Duodenal mucosa (tissue), 2 donors: ENCODE data around the gene MAS1L.

Experiments
- H3K27ac ChIP-seq: one replicate; pipeline ENCODE4 v1.7.0; 2013; ENCODE audit warnings: low read depth, low read length
- H3K27me3 ChIP-seq, 2 donors: one replicate each; pipeline ENCODE4 v1.7.0; 2013; ENCODE audit warnings: low read length in 2 of 2, control low read depth in 1 of 2; ENCODE audit not compliant: insufficient read depth in 2 of 2, control insufficient read depth in 1 of 2
- H3K36me3 ChIP-seq, 2 donors: one replicate each; pipeline ENCODE4 v1.7.0; 2013; ENCODE audit warnings: low read length in 2 of 2, control low read depth in 1 of 2; ENCODE audit not compliant: insufficient read depth in 2 of 2, control insufficient read depth in 1 of 2
- H3K4me1 ChIP-seq, 2 donors: one replicate each; pipeline ENCODE4 v1.7.0; 2013; ENCODE audit warnings: low read length in 2 of 2, control low read depth in 1 of 2; ENCODE audit not compliant: insufficient read depth in 2 of 2, control insufficient read depth in 1 of 2
- H3K4me3 ChIP-seq, 2 donors: one replicate each; pipeline ENCODE4 v1.7.0; 2013; ENCODE audit warnings: low read length in 2 of 2, low read depth in 1 of 2
- H3K9ac ChIP-seq, 2 donors: one replicate each; pipeline ENCODE4 v1.7.0; 2013; ENCODE audit warnings: low read length in 2 of 2, low read depth in 1 of 2
- H3K9me3 ChIP-seq, 2 donors: one replicate each; pipeline ENCODE4 v1.7.0; 2013; ENCODE audit warnings: low read length in 2 of 2, control low read depth in 1 of 2; ENCODE audit not compliant: control insufficient read depth in 1 of 2

The MAS1L gene

DNA sequence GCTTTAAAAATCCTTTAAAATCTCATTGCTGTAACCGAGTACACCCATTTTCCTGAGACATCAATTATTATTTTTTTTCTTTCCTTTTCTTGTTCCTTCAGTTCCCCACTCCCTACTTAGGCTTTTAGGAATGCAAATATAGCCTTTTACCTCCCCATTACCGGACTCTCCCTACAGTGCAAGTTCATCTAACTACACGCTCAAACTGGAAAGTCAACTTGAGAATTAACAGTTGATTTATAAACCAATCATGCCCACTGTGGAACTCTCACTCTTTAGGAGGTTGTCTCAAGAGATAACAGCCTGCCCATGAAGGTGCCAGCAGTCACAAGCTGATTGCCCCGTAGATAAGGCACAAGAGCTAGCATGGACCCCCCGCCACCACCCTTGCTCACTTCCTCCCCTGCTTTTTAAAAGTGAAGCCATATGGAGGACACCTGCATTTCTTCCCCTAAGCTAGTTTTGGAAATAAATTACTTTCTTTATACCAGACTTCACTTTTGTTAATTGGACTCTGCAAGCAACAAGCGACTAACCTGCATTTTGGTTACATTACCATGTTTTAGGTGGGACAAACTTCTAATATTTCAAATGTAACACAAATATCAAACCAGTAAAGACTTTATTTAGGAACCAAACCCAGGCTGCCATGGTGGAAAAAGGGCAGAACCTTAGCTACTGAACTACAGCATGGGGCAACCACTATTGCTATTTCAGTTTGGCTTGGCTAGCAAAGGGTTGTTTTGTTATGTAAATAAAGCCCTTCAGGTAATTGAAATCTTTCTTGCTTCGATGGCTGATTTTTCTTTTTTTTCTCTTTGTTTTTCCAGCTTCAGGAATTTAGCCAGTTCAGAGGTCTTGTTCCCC is 36.9 kb upstream of the MAS1L start:
- H3K27me3 ChIP-seq, result peaks cover 0 to 3% of the 10 kb centered on the region in 2 donors
- H3K9me3 ChIP-seq, result no peaks in the 10 kb centered on the region
- H3K4me1 ChIP-seq, result no peaks in the 10 kb centered on the region
- no peak overlapping the region for H3K4me3 ChIP-seq
- no peak overlapping the region for H3K27ac ChIP-seq
- no peaks in the 10 kb centered on the region for H3K36me3 ChIP-seq
- no peak overlapping the region for H3K9ac ChIP-seq

DNA sequence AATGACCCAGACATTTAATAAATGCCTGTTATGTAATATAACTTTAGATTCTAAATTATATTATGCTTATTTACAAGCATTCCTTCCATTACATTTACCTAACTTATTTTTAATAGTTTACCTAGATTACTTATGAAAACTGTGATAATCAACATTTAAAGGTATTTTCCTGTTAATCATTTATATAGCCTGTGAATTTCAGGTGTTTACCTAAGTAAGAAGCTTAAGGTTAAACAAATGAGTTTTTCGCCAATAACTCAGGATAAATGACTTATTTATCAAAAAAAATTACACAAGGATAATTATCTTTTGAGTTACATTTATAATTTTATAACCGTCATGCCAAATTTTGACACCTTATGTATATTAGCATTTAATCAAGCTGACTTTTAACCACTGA is 36.3 kb upstream of the MAS1L start:
- no peaks in the 10 kb centered on the region for H3K36me3 ChIP-seq
- no peak overlapping the region for H3K27ac ChIP-seq
- no peaks in the 10 kb centered on the region for H3K9me3 ChIP-seq
- H3K4me3 ChIP-seq, result no peak overlapping the region
- no peaks in the 10 kb centered on the region for H3K4me1 ChIP-seq
- H3K9ac ChIP-seq, result no peak overlapping the region
- peaks cover 0 to 3% of the 10 kb centered on the region in 2 donors for H3K27me3 ChIP-seq

DNA sequence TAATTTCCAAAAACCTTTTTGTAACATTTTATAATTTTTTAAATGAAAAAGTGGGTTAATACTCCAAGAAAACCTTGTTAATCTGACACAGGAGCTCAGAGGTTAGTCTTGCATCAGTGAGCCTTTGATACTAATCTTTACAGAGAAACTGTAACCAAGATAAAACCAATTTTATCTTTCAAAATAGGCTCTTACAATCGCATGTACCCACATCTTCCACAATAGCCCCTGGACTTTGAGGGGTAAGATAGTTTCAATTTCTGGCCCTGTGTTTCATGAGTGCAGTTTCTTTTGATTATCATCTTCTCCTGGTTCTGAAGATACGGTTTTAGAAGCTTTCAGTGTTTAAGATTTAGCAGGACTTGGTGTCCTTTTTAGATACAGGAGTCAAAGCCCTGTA is 34.5 kb upstream of the MAS1L start:
- Histone ChIP-seq H3K9me3 (no peaks in the 10 kb centered on the region), H3K27me3 (peaks cover 0 to 3% of the 10 kb centered on the region in 2 donors), H3K9ac (no peak overlapping the region), H3K27ac (no peak overlapping the region), H3K4me3 (no peak overlapping the region), H3K36me3 (no peaks in the 10 kb centered on the region), H3K4me1 (no peaks in the 10 kb centered on the region)

DNA sequence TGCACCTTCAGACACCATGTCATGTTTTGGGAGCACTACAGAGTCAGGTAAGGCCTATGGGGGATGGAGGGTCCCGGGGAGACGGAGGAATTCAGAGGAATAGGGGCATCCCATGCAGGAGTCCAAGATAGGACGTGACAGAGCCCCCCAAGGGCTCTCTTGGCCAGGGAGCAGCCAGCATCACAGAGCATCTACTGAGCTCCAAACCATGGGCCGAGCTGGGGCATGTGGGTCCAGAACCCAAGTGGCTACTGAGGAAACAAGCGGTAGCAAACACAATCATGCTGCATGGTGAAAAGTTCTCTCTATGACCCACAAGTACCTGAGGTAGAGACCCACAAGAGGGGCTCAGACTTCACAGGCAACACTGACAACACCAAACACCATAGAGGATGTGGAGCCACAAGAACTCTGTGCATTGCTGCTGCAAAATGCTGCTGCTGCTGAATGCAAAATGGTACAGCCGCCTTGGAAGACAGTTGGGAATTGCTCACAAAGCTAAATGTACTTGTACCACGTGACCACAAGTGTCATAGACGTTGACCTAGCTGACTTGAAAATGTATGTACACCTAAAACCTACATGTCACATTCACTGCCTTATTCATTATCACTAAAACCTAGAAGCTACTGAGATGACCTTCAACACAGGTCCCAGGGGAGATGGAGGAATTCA is 33.4 kb upstream of the MAS1L start:
- Histone ChIP-seq H3K4me3 (no peak overlapping the region), H3K9me3 (no peaks in the 10 kb centered on the region), H3K27ac (no peak overlapping the region), H3K36me3 (no peaks in the 10 kb centered on the region), H3K4me1 (no peaks in the 10 kb centered on the region), H3K27me3 (peaks cover 0 to 3% of the 10 kb centered on the region in 2 donors), H3K9ac (no peak overlapping the region)

DNA sequence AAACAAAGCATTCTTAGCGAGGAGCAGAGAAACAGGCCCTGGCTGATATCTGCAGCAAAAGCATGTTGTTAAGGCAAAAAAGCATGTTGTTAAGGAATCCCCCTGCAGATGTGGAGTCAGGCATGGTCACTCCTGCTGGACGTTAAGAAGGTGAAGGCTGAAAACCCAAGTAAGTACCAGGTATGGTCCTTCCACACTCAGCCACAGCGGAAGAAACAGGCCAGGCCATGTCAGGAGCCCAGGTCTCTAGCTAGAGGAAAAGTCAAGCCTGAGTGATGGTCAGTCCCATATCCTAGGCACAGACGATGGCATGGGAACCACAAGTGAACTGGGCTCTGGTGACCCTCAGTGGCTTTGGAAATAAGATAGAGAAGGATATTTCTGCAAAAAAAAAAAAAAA is 32.5 kb upstream of the MAS1L start:
- H3K4me3 ChIP-seq, result no peak overlapping the region
- H3K27me3 ChIP-seq, result peaks cover 0 to 3% of the 10 kb centered on the region in 2 donors
- H3K36me3 ChIP-seq, result no peaks in the 10 kb centered on the region
- H3K9ac ChIP-seq, result no peak overlapping the region
- no peak overlapping the region for H3K27ac ChIP-seq
- no peaks in the 10 kb centered on the region for H3K4me1 ChIP-seq
- no peaks in the 10 kb centered on the region for H3K9me3 ChIP-seq

DNA sequence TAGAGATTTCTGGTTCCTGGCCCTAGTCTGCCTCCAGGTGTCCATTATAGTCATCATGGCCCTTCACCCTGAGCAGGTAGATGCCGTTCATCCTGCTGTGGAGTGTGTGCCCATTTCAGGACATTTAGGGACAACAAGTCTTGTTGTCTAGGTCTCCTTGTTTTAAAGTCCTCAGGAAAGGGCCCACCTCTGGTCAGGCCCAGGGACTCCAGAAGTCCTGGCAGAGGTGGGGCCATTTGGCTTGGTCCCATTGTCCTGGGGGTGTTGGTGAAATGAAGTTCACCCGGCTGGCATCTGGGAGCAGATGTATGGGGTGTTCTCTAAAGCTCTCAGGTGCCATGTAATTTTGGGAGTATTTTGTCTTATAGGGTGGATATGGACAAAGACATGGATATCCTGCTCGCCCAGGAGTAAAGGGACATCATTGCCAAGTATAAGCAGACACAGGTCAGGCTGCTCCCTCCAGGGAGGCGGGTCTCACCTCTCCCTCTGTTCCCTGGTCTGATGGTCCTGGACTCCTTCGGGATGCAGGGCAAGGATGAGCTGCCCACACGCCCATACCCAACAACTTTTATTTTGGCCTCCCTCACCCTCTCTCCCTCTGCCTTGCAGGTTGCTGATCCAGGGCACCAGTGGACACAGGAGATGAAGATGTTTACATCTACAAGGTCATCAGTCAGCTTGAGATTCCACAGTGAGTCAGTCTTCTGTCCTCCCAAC is 31.7 kb upstream of the MAS1L start:
- Histone ChIP-seq H3K9me3 (no peaks in the 10 kb centered on the region), H3K4me1 (no peaks in the 10 kb centered on the region), H3K9ac (no peak overlapping the region), H3K4me3 (no peak overlapping the region), H3K27me3 (peaks cover 0 to 1% of the 10 kb centered on the region in 2 donors), H3K27ac (no peak overlapping the region), H3K36me3 (no peaks in the 10 kb centered on the region)

DNA sequence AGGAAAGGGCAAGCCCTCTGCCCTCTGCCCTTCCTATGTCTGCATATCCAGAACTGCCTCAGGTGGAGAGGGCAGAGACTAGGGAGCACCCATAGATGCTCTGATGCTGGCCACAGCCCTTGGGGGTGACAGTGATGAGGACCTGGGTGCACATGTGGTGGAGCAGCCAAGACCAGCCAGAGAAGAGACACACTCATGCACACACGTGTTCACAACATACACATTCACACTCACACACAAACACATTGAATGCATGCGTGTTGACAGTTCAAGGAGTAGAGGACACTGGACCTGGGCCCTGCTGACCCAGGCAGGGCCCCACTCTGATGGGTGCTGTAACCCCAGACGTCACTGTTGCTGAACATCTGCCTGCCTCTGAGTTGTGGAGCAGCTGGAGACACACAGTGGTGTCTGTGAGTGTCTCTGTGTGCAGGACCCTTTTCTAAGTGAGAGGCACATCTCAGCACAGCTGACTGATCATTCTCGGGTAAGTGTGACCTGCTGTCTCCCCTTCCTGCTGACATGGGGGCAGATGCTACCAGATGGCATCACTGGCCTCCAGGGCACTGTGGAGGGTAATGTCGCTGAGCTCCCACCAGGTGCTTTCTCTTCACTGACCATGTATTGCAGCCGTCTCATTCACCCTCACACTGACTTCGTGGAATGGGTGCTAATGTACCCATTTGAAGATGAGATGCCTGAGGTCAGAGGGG is 30.1 kb upstream of the MAS1L start:
- Histone ChIP-seq H3K4me1 (no peaks in the 10 kb centered on the region), H3K27me3 (no peaks in the 10 kb centered on the region), H3K27ac (no peak overlapping the region), H3K36me3 (no peaks in the 10 kb centered on the region), H3K9ac (no peak overlapping the region), H3K4me3 (no peak overlapping the region), H3K9me3 (no peaks in the 10 kb centered on the region)

DNA sequence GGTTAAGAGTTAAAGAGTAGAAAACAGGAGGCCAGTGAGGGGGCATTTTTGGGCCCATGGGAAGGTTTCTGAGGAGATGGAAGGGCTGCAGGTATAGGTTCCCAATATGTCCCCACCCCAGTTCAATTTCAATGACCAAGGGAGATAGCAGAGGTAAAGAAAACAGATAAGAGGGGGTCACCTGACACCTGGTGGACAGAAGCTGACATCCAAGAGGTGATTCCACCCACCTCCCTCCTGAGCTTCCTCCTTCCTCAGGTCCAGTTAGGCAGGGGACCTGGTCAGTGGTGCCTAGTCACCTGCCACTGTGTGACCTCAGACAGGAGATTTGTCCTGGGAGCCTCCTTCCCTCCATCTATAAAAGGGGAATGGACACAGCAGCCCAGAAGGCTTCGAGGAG is 29.5 kb upstream of the MAS1L start:
- no peaks in the 10 kb centered on the region for H3K36me3 ChIP-seq
- no peaks in the 10 kb centered on the region for H3K27me3 ChIP-seq
- no peak overlapping the region for H3K27ac ChIP-seq
- H3K9me3 ChIP-seq, result no peaks in the 10 kb centered on the region
- no peak overlapping the region for H3K9ac ChIP-seq
- H3K4me1 ChIP-seq, result no peaks in the 10 kb centered on the region
- H3K4me3 ChIP-seq, result no peak overlapping the region

DNA sequence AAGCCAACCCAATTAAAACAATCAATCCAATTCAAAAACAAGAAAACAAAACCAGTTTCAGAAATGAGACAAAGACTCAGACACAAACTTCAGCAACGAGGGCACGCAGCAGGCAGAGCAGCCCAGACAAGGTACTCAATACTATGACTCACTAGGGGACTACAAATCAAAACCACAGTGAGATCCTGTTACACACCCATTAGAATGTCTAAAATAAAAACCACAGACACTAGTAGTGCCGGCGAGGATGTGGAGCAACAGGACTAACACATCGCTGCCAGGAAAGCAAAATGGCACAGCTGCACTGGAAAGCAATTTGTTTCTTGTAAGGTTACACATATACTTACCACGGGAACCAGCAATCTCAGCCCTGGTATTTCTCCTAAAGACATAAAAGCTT is 28.4 kb upstream of the MAS1L start:
- Histone ChIP-seq H3K36me3 (no peaks in the 10 kb centered on the region), H3K4me3 (no peak overlapping the region), H3K27ac (no peak overlapping the region), H3K4me1 (no peaks in the 10 kb centered on the region), H3K9me3 (no peaks in the 10 kb centered on the region), H3K9ac (no peak overlapping the region), H3K27me3 (no peaks in the 10 kb centered on the region)
